Amniotic epithelial cell (primary cell): ENCODE results near the gene NPM3.
"Not testable (repeated sequence)": the region's sequence is repeated elsewhere in the genome, so short reads cannot be mapped to it uniquely, and the experiment has no call there.

Source experiments
- DNase-seq: peaks from one replicate; pipeline ENCODE4 v3.0.0-alpha.2; 2010; ENCODE audit warnings: low read depth

Gene NPM3

DNA sequence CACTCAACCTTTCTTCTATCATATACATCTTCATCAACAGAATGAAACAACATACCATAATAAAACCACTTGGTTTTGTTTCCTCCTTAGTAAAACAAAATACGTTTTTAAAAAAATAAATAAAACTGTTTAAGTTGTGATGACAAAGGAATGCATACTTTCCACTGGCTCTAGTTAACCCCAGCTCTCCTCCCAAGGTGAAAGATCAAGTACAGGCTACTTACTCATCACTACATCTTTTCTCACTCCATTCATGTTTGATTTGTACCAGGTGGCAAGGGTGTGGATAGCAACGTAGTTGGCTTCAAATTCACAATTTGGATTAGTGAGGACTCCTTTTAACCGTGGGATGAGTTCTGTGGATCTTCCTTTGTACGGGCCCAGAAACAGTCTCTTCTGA lies 20.3 kb upstream of the NPM3 start:
- no peak for DNase-seq

DNA sequence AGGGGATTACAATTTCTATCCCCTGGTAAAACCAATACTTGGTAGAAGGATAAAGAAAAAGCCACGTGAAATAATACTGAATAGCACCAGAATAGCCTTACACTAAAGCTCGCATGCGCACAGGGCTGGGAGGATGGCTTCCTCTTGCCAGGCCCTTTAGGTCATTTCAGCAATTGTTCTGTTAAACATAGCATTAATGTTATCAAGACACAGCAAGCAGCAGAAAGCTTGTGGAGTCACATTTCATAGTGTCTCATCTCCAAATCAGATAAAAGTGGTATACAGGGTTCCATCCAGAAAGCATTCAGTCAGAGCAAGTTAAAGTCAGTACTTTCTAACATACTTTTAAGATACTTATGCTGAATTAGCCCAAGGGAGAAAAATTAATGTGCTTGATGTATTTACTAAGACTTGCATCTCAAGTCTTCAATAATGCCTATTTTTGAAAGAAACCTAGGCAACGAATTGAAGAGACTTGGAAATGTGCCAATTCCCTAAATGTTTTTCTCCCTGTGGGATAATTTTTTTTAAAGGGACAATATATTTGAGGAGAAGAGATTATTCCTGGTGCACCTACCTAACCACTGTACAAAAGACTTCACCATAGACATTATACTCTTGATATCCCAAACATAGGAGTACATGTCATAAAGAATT lies 14.3 kb upstream of the NPM3 start:
- DNase-seq: no peak

- no peak for DNase-seq
Measured at GRCh38 chr10:101793526-101793925, 10.3 kb upstream of the NPM3 start.

- no peak for DNase-seq
Measured at GRCh38 chr10:101789686-101790085, 6.4 kb upstream of the NPM3 start.

- not testable (repeated sequence) for DNase-seq
Measured at GRCh38 chr10:101789231-101789630, 6.0 kb upstream of the NPM3 start.

- DNase-seq: no peak
Measured at GRCh38 chr10:101785801-101786200, 2.6 kb upstream of the NPM3 start.

GRCh38 chr10:101784558-101784957 lies 1.3 kb upstream of the NPM3 start:
- no peak for DNase-seq

- DNase-seq: peak; percentile 11
Measured at GRCh38 chr10:101783736-101784118, 481 bp upstream of the NPM3 start.

DNA sequence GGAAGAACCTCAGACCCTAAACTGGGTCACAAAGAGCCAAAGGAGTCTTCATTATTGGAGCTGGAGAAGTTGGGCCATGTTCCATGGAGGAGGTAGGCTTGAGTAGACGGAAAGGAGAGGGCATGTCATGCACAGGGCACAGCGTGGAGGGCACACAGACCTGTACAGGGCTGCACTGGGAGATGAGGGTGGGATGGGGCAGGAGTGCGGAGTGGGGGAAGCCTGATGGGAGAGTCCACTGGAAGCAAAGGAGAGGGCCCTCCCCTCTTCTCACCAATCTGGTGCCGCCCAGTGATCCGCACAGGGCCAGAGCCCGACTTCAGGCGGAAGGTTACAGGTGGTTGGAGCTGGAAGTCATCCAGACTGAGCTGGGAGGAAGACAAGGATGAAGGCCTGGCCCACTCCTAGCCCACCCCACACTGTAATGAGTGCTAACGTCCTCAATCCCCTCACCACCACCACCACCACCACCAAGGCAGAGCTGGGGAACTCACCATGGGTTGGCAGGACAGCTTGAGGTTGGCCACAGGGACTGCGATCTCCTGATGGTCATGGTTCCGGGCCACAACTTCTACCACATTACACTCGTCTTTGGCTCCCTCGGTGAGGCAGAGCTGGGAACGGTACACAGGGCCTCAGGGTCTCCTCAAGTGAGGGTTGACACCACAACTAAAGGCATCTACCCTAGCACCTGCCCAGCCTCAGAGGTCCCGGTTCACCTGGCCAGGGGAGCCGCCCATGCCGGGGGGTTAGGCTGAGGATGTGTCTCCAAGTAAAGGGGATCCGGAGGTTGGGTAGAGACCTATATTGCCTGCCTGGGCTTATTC lies 1.0 kb downstream of the NPM3 start:
- DNase-seq: no peak

GRCh38 chr10:101781655-101781983 lies 1.6 kb downstream of the NPM3 start:
- no peak for DNase-seq

DNA sequence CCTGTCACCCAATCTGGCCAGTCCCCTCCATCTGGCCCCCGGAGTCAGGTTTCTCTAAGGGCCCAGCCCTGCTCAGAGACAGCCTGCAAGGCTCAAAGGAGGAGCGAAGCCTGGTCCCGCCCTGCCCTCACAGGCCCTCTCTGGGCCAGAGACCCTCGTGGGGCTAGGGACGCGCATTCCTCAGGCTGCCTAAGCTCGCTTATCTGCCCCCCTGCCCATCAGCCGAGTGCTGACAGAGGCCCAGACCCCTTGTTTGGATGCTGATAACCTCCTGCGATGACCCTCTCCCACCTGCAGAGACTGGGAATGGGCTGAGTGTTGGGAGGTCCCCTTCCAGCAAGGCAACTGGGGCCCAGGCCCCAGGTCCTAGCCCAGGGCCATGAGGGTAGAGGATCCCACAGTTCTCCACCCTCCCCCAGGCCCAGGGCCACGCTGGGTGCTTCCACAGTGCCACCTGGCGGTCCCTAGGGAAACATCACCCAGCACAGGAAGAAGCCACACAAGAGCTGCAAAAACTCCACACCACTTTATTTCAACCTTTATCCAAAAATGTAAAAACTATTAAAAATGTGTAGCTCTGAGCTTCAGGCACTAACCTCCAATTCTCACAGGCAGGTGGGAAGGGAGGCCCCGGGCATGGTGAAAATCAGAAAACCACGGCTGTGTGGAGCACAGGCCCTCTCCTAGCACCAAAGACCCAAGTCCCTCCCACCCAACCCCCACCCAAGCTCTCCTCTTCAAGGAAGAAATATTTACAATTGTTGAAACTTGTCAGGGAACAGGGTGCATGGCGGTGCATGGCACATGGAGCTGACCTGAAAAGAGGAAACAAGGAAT lies 2.2 kb downstream of the NPM3 start:
- peak; percentile 38 for DNase-seq

- DNase-seq: no peak
Measured at GRCh38 chr10:101780187-101780817, 2.9 kb downstream of the NPM3 start.

DNA sequence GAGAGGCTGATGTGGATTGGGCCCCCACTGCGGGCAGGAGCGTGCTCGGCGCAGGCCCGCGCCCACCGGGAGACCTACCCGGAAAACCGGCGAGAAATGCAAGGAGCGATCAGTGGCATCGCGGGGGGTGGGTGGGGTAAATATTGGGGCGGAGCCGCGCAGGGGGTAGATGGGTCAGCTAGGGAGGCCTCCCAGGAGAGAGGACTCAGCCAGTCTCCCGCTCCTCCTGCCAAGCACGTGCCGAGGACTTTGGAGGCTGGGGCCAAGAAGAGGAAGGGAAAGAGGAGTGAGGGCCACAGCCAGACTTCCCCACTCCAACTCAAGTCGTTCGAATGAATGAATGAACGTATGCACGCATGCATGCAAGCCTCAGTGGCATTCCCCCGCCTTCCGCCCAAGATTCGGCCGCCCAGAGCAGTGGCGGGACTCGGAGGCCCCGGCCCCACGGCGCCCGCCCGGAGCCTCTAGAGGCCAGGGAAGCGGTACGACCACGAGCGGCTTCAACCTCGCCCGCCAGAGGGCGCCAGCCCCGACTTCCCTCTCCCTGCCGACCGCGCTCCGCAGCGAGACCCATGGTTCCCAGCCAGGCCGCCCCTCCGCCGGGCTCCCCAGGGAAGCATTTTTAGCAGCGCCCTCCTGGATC lies 3.6 kb downstream of the NPM3 start:
- peak; percentile 40 for DNase-seq

DNA sequence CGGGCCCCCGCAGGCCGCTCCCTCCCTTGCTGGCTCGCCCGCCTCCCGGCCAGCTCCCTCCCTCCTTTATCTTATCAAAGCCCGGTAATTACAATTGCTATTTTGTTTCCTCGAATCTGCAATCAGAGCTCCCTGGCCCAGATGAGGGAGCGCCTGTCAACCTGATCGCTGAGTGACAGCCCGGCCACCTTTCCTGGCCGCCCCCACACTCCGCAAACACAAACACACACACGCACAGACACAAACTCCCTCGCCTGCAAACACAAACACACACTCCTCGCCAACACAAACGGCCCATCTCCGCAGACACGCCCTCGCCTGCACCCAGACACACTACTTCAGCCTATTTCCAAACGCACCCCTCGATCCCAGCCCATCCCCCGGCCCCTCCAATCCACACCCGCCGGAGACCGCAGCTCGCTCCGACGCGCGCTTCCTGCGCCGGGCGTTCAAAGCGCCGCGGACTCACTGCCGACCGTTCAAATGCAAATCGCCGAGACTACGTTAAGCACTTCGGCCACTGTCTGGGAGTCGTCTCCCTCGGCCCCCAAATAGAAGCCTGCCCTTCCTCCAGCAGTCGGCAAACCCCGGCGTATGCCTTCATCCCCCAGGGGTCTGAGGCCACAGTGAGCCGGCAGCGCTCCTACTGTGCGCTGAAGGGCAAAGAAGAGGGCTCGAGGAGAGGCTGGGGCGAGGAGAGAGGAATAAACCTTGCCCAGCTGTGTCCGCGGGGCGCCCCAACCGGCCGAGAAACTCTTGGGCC lies 4.3 kb downstream of the NPM3 start:
- DNase-seq: peak; percentile 43

DNA sequence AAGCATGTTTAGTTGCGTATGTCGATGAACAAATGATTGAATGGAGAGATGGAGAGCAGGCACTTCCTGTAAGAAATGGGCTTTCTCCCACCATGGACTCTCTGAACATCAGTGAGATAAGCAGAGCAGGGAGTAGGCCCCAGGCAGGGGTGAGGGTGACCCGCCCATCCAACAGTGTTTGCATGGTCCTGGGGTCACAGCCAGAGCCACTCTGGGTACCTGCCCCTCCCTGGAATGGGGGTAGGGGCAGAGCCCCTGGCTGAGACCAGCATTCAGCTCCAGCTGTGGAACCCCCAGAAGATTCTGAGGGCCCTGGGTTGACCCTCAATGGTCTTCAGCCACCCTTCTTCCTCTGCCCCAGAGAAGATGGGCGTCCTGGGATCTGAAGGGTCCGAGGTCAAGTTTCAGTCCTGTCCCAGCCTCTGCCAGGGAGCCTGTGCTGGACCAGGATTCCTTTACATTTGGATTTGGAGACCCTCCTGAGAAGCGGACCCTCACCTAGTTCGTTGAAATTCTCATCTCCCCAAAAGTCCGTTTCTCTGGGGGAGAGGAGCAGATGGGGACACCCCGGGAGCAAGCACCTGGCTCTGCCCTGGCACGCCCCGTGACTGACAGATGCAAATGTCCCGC lies 5.0 kb downstream of the NPM3 start:
- DNase-seq: no peak

- no peak for DNase-seq
Measured at GRCh38 chr10:101777619-101778145, 5.6 kb downstream of the NPM3 start.

- no peak for DNase-seq
Measured at GRCh38 chr10:101776161-101776817, 7.0 kb downstream of the NPM3 start.

DNA sequence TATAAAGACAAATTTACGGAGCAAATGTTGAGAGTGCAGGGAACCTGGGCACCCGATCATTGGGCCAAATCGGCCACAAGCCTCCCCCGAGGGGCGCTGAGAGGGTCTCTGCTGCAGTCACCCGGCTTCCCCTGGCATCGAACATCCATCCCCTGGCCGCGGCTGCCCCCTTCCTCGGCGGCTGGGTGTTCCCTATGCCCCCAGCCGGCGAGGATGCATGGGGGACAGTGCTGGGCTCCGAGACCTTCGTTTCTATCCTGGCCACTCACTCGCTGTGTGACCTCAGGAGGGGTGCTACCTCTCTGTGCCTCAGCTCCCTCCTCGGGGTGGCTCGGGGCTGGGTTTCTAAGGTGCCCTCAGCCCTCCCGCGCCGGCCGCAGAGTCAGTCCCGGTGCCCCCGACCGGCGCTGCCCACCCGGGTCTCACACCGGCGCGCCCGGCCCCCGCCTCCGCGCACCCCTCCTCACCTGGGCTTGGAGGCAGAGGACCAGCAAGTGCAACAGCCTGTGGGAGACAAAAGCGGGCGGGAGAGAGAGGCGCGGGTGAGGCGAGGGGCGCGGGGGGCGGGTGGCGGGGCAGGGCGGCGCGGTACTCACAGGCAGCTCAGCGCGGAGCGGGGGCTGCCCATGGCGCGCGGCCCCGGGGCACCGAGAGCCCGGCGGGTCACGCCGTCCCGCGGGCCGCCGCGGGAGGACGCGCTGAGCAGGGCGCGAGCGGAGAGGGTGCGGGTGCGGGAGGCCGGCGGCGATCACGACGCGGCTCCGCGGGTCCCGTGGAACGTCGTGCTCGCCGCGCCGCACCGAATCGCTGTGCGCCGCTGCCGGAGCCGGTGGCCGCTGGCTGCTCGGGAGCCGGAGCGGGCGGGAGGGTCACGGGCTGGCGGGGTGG lies 7.7 kb downstream of the NPM3 start, which contains the start of gene FGF8:
Gene FGF8, minus strand, starts transcription at position 842 of the 888 bp plus-strand sequence. Its CDS starts 214 bp downstream, at position 628.
- DNase-seq: no peak
